HCT116 (cell line): Measurements from ENCODE around the gene GNGT2. TPM values are rescaled to one million over a fixed set of nuclear protein-coding genes. Genes with fewer than 3 reads are reported as not detected.

Source experiments
- ATAC-seq: fragments of 200-7000 bp; cut with Tn5 transposase; 2 replicates; pipeline ENCODE4 v1.9.1; 2020; ENCODE audit warnings: mild to moderate bottlenecking, moderate library complexity
- BruUV-seq: library from RNA; stranded (reverse); fragments of 400-500 nt; replicated peaks from 2 replicates; lab custom pipeline; 2021; lab: Mats Ljungman, UMichigan
- CTCF ChIA-PET: fragments of 300-600 bp; sonication (Branson Sonifier 250); formaldehyde crosslinking; loops from one replicate; lab custom pipeline; 2021; ENCODE audit warnings: antibody characterized with exemption; lab: Charles Lee
- POLR2A ChIA-PET: fragments of 300-600, 350-600 bp; sonication (Branson Sonifier 250); formaldehyde crosslinking; loops from one replicate; lab custom pipeline; 2021; ENCODE audit warnings: antibody characterized with exemption; lab: Charles Lee
- RAD21 ChIA-PET, 2 experiments: fragments of 300-600 bp; sonication (Branson Sonifier 250); formaldehyde crosslinking; loops; one replicate each; lab custom pipeline; 2023; ENCODE audit warnings: low total read pairs in 2 of 2; ENCODE audit not compliant: uncharacterized antibody in 2 of 2, unreplicated experiment in 2 of 2, low non-redundant PET in 1 of 2; lab: Charles Lee
- DNase-seq: peaks from one replicate; pipeline ENCODE4 v3.0.0-alpha.2; 2010; ENCODE audit warnings: low read depth, low spot score
- H2AFZ ChIP-seq: fragments of 200-600 bp; shearing (Covaris generic), sonication (generic); 2 replicates; pipeline ENCODE4 v1.6.1; 2017; ENCODE audit warnings: low read depth, mixed run types, mixed read lengths, antibody characterized with exemption, low read length; ENCODE audit not compliant: poor library complexity, severe bottlenecking
- H3K27ac ChIP-seq: 2 replicates; pipeline ENCODE4 v1.5.1; 2012; ENCODE audit warnings: low read depth, low read length
- H3K27me3 ChIP-seq: fragments of 200-600 bp; sonication (generic); 2 replicates; pipeline ENCODE4 v1.6.1; 2016; ENCODE audit warnings: mixed run types, low read length, mixed read lengths; ENCODE audit not compliant: insufficient read depth
- H3K36me3 ChIP-seq, 2 experiments: fragments of 200-500 bp in 1 of 2; fragments of 200-600 bp in 1 of 2; sonication (Bioruptor generic) in 1 of 2; sonication (generic) in 1 of 2; 2 replicates each; pipeline versions ENCODE4 v1.5.1 to v1.6.1; 2014 to 2016; ENCODE audit warnings: low read length in 2 of 2, inconsistent platforms in 1 of 2, mixed read lengths in 1 of 2, mixed run types in 1 of 2; ENCODE audit not compliant: insufficient read depth in 2 of 2, control insufficient read depth in 1 of 2
- H3K4me1 ChIP-seq, 2 experiments: fragments of 200-600 bp in 1 of 2; sonication (generic) in 1 of 2; 2 replicates each; pipeline versions ENCODE4 v1.5.1 to v1.6.1; 2012 to 2017; ENCODE audit warnings: low read length in 2 of 2, inconsistent platforms in 1 of 2, mild to moderate bottlenecking in 1 of 2, mixed read lengths in 1 of 2, mixed run types in 1 of 2, moderate library complexity in 1 of 2; ENCODE audit not compliant: insufficient read depth in 2 of 2, control insufficient read depth in 1 of 2
- H3K4me2 ChIP-seq: fragments of 200-600 bp; sonication (generic); 2 replicates; pipeline ENCODE4 v1.6.1; 2017; ENCODE audit warnings: mixed run types, low read length, mixed read lengths
- H3K4me3 ChIP-seq, 2 experiments: fragments of 200-600 bp in 1 of 2; sonication (generic) in 1 of 2; replicated peaks in 1 of 2; 2 replicates each; pipeline ENCODE4 v1.5.1; 2011 to 2016; ENCODE audit warnings: low read length in 2 of 2, control low read depth in 1 of 2, low read depth in 1 of 2, mild to moderate bottlenecking in 1 of 2, mixed read lengths in 1 of 2, mixed run types in 1 of 2
- H3K79me2 ChIP-seq: fragments of 200-600 bp; sonication (generic); 2 replicates; pipeline ENCODE4 v1.6.1; 2017; ENCODE audit warnings: mild to moderate bottlenecking, mixed run types, low read length, moderate library complexity, mixed read lengths; ENCODE audit not compliant: insufficient read depth
- H3K9ac ChIP-seq: fragments of 200-600 bp; sonication (generic); 2 replicates; pipeline ENCODE4 v1.6.1; 2016; ENCODE audit warnings: low read length, mixed read lengths
- H3K9me2 ChIP-seq: fragments of 200-600 bp; sonication (generic), shearing (Covaris generic); 2 replicates; pipeline ENCODE4 v1.6.1; 2017; ENCODE audit warnings: mixed run types, mild to moderate bottlenecking, moderate library complexity; ENCODE audit not compliant: insufficient read depth
- H3K9me3 ChIP-seq, 2 experiments: fragments of 200-500 bp in 1 of 2; fragments of 200-600 bp in 1 of 2; sonication (Bioruptor generic) in 1 of 2; sonication (generic) in 1 of 2; 2 replicates each; pipeline ENCODE4 v1.6.1; 2014 to 2017; ENCODE audit warnings: low read length in 2 of 2, mixed read lengths in 2 of 2, inconsistent platforms in 1 of 2, low read depth in 1 of 2, mild to moderate bottlenecking in 1 of 2, mixed run types in 1 of 2, moderate library complexity in 1 of 2; ENCODE audit not compliant: control insufficient read depth in 1 of 2, insufficient read depth in 1 of 2
- H4K20me1 ChIP-seq: fragments of 200-600 bp; sonication (generic), shearing (Covaris generic); 2 replicates; pipeline ENCODE4 v1.6.1; 2017; ENCODE audit warnings: mixed run types, mild to moderate bottlenecking, moderate library complexity; ENCODE audit not compliant: insufficient read depth
- CBX3 ChIP-seq: IDR thresholded peaks from 2 replicates; pipeline ENCODE4 v1.6.1; 2012; ENCODE audit warnings: low read depth
- CTCF ChIP-seq, 3 experiments: fragments of 200-600 bp in 1 of 3; sonication (generic) in 1 of 3; IDR thresholded peaks in 2 of 3; conservative IDR thresholded peaks in 1 of 3; 2 replicates each; pipeline ENCODE4 v1.5.1; 2012 to 2017; ENCODE audit warnings: low read depth in 2 of 3, low read length in 2 of 3, antibody characterized with exemption in 1 of 3, borderline replicate concordance in 1 of 3, control low read depth in 1 of 3, mild to moderate bottlenecking in 1 of 3, mixed read lengths in 1 of 3, mixed run types in 1 of 3, moderate library complexity in 1 of 3; ENCODE audit not compliant: insufficient read depth in 1 of 3
- FOSL1 ChIP-seq: IDR thresholded peaks from 2 replicates; pipeline ENCODE4 v1.6.1; 2012; ENCODE audit warnings: low read depth
- JUND ChIP-seq: IDR thresholded peaks from 2 replicates; pipeline ENCODE4 v1.6.1; 2012
- MAX ChIP-seq: IDR thresholded peaks from 2 replicates; pipeline ENCODE4 v1.6.1; 2012
- SP1 ChIP-seq: IDR thresholded peaks from 2 replicates; pipeline ENCODE4 v1.6.1; 2012; ENCODE audit warnings: low read depth
- ZNF274 ChIP-seq: fragments of 200-500 bp; sonication (Bioruptor generic); IDR thresholded peaks from 2 replicates; pipeline ENCODE4 v1.6.1; 2014; ENCODE audit warnings: mild to moderate bottlenecking, low read depth, low read length, inconsistent platforms
- intact Hi-C: fragments of 100-400 bp; cut with micrococcal nuclease; formaldehyde crosslinking; loops from 2 replicates; pipeline ENCODE4 v1.10.0; 2022
- total RNA-seq: library from RNA; stranded (reverse); gene quantifications from one replicate; pipeline ENCODE4 v1.2.1, GENCODE V29; 2021; ENCODE audit not compliant: unreplicated experiment

The GNGT2 gene
- total RNA-seq, 1 experiment from 2014 or later = not detected

- H3K79me2 ChIP-seq = no peaks in the 10 kb centered on the region
- intact Hi-C loops = no loop called here
These were observed 24.2 kb upstream of the GNGT2 start for GRCh38 chr17:49234509-49235080.

More at GRCh38 chr17:49234509-49235080, 24.2 kb upstream of the GNGT2 start:
- ATAC-seq = no peak
- Histone ChIP-seq H3K36me3 (no peaks in the 10 kb centered on the region), H4K20me1 (no peaks in the 10 kb centered on the region), H3K27ac (no peak overlapping the region), H3K27me3 (no peaks in the 10 kb centered on the region), H3K4me2 (no peak overlapping the region), H3K4me3 (no peak overlapping the region), H3K9ac (no peak overlapping the region), H3K4me1 (peaks cover 0 to 17% of the 10 kb centered on the region in 2 experiments; a peak in 2 of 4 replicates), H3K9me2 (no peaks in the 10 kb centered on the region), H2AFZ (peak overlapping the region; percentile 18), H3K9me3 (no peaks in the 10 kb centered on the region)
- BruUV-seq = no TSS peak
- CTCF ChIA-PET = no interaction called here
- TF ChIP-seq CBX3 = no peak
- no peak for TF ChIP-seq SP1
- TF ChIP-seq FOSL1 = no peak
- TF ChIP-seq JUND = no peak
- no peak for TF ChIP-seq CTCF (IDR thresholded peaks at IDR 0.05 in 2 of 3, conservative IDR thresholded peaks at IDR 0.05 in 1 of 3; ENCODE audit: borderline replicate concordance in 1 of 3, insufficient read depth in 1 of 3, low read depth in 2 of 3, low read length in 2 of 3)
- no peak for TF ChIP-seq MAX
- TF ChIP-seq ZNF274 = no peak
- no peak for DNase-seq
- RAD21 ChIA-PET = no interaction called here
- POLR2A ChIA-PET = no interaction called here
